WERI-Rb-1 (cell line): ENCODE measurements around the gene FHIT.

Experiments used
- DNase-seq: peaks from one replicate; pipeline ENCODE4 v3.0.0-alpha.2; 2020
- H3K27ac ChIP-seq: fragments of 250-450 bp; sonication (Bioruptor Pico); 2 replicates; pipeline ENCODE4 v1.5.1; 2020; ENCODE audit warnings: mild to moderate bottlenecking, moderate library complexity
- H3K27me3 ChIP-seq: fragments of 250-450 bp; sonication (Bioruptor Pico); 2 replicates; pipeline ENCODE4 v1.5.1; 2021; ENCODE audit warnings: mild to moderate bottlenecking, low read depth, moderate library complexity; ENCODE audit not compliant: insufficient read depth, severe bottlenecking
- H3K36me3 ChIP-seq: fragments of 250-450 bp; sonication (Bioruptor Pico); 2 replicates; pipeline ENCODE4 v1.5.1; 2020; ENCODE audit warnings: mild to moderate bottlenecking, moderate library complexity
- H3K4me3 ChIP-seq: 2 replicates; pipeline ENCODE4 v1.5.1; 2011; ENCODE audit warnings: low read depth, mild to moderate bottlenecking, control low read depth, low read length
- H3K9me3 ChIP-seq: fragments of 250-450 bp; sonication (Bioruptor Pico); 2 replicates; pipeline ENCODE4 v1.5.1; 2021; ENCODE audit warnings: mild to moderate bottlenecking, moderate library complexity; ENCODE audit not compliant: severe bottlenecking
- TF ChIP-seq, protein P1 (sequence below): IDR thresholded peaks from 2 replicates; pipeline ENCODE4 v1.5.1; 2011; ENCODE audit warnings: low read depth, mild to moderate bottlenecking, control low read depth, inconsistent platforms, low read length

Gene FHIT

DNA sequence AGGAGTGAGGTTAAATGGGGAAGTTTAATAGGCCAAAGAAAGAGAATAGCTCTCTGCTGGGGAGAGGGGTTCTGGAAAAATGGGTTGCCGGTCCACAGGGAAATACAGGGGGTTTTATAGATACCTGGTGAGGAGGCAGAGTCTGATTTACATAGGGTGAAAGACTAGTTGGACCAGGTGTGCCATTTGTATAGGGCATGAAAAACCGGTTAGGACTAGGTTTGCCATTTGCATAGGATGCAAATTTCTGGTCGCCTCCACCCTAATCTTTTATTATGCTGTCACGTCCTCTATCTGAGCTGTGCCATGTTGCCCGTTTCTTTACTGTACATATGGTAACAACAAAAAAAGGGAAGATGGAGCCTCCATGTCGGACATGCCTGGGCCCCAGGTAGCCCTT, 960.1 kb downstream of the FHIT start:
- DNase-seq = no peak
- TF ChIP-seq, protein P1, sequence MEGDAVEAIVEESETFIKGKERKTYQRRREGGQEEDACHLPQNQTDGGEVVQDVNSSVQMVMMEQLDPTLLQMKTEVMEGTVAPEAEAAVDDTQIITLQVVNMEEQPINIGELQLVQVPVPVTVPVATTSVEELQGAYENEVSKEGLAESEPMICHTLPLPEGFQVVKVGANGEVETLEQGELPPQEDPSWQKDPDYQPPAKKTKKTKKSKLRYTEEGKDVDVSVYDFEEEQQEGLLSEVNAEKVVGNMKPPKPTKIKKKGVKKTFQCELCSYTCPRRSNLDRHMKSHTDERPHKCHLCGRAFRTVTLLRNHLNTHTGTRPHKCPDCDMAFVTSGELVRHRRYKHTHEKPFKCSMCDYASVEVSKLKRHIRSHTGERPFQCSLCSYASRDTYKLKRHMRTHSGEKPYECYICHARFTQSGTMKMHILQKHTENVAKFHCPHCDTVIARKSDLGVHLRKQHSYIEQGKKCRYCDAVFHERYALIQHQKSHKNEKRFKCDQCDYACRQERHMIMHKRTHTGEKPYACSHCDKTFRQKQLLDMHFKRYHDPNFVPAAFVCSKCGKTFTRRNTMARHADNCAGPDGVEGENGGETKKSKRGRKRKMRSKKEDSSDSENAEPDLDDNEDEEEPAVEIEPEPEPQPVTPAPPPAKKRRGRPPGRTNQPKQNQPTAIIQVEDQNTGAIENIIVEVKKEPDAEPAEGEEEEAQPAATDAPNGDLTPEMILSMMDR = no peak
- no peaks in the 10 kb centered on the region for H3K27me3 ChIP-seq
- H3K4me3 ChIP-seq = no peak overlapping the region
- H3K27ac ChIP-seq = no peak overlapping the region
- no peaks in the 10 kb centered on the region for H3K9me3 ChIP-seq
- no peaks in the 10 kb centered on the region for H3K36me3 ChIP-seq

DNA sequence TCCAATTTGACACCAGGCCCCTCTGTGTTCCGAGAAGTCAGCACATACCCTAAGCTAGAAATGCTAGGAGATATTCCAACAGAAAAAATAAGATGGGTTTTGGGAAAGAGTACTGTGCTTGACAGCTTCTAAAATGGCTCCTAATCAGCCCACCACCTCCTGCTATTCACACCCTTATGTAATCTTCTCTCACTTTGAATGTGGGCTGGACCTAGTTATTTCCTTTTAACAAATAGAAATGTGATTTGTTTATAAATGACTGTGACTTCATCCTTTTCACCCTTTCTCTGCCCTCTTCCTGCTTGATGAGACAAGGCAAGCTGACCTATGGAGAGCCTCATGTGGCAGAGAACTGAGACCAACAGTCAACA, 961.1 kb downstream of the FHIT start:
- Histone ChIP-seq H3K9me3 (no peaks in the 10 kb centered on the region), H3K4me3 (no peak overlapping the region), H3K36me3 (no peaks in the 10 kb centered on the region), H3K27ac (no peak overlapping the region), H3K27me3 (no peaks in the 10 kb centered on the region)
- TF ChIP-seq, protein P1 = no peak
- no peak for DNase-seq

DNA sequence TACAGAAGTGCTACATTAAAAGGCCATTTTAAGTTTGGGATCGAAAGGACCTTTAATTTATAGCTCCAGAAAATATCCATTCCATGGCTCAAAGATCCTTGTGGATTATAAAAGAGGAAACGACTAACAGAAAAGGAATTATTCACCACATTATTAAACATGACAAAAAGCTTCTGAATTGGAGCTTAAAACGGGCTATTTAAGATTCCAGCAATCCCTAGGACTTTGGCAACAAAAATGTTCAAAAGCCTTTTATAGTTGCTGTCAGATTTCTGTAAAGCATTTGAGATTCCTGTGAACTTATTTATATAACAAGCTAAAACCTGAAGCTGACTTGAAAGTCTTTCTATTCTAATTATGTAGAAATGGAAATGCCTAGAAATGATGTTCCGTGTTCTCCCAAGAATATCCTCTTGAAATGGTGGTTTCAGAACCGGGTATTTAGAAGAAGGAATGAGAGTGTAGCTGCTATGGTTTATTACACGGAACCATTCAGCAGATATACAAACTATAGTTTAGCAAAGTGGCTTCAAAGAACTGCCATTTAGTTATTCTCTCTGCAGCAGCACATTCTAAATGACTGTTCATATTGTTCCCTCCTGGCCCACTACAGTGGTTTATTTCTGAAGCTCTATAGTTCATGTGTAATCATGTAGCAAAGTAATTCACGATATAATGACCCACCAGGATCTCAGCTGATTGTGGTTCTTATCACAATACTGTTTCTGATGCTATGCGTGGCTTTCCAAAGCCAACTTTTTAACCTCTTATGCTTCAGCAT, 961.7 kb downstream of the FHIT start:
- Histone ChIP-seq H3K4me3 (no peak overlapping the region), H3K27me3 (no peaks in the 10 kb centered on the region), H3K9me3 (no peaks in the 10 kb centered on the region), H3K27ac (no peak overlapping the region), H3K36me3 (no peaks in the 10 kb centered on the region)
- DNase-seq = no peak
- TF ChIP-seq, protein P1 = no peak

DNA sequence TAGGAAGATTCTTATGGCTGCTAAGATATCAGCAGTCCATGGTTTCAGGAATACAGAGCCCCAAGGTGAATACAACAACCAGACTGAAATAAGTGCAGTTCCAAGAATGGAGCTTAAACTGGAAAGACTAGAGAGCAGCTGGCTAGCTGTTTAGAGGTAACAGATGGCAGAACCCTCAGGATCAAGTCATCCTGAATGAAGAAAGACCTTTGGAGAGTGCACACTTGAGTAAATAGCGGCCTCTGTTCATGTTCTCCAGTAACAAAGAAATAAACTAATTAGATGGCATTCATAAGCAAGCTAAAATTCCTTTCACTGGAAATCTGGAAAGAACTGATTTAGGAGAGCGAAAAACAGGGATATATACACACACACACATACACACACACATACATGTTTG, 968.4 kb downstream of the FHIT start:
- Histone ChIP-seq H3K27me3 (no peaks in the 10 kb centered on the region), H3K36me3 (no peaks in the 10 kb centered on the region), H3K27ac (peak overlapping the region; percentile 73), H3K9me3 (no peaks in the 10 kb centered on the region), H3K4me3 (no peak overlapping the region)
- DNase-seq = peak; percentile 42
- TF ChIP-seq, protein P1 = no peak

DNA sequence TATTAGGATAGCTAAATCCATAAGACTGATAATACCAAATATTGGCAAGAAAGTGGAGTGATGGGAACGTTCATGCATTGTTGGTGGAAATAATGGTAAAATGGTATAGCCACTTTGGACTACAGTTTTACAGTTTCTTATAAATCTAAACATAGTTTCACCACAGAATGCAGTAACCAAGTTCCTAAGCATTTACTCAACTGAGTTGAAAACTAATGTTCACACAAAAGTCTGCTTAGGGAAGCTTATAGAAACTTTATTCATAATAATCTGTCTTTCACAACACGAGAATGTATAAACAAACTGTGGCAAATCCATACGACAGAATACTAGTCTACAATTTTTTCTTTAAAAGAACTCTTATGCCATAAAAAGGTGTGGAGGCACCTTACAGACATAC, 969.3 kb downstream of the FHIT start:
- Histone ChIP-seq H3K27me3 (no peaks in the 10 kb centered on the region), H3K27ac (peak overlapping the region; percentile 73), H3K9me3 (no peaks in the 10 kb centered on the region), H3K4me3 (no peak overlapping the region), H3K36me3 (no peaks in the 10 kb centered on the region)
- DNase-seq = no peak
- TF ChIP-seq, protein P1 = no peak

DNA sequence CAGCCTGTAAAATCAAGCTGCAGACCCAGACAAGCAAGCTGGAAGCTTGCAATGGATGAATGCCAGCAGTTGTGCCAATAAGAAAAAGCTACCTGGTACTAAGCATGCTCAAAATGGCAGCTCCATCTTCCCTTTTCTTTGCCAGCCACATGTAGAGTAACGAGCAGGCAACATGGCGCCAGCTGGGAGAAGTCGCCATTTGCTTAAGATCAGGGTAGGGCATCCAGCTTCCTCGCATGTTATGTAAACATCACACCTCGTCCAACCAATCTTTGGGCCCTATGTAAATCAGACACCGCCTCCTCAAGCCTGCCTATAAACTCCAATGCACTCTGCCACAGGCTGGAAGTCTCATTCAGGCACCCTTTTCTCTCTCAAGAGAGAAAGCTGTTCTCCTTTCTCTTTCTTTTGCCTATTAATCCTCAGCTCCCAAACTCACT, 973.9 kb downstream of the FHIT start:
- DNase-seq = no peak
- Histone ChIP-seq H3K4me3 (no peak overlapping the region), H3K36me3 (no peaks in the 10 kb centered on the region), H3K9me3 (no peaks in the 10 kb centered on the region), H3K27ac (no peak overlapping the region), H3K27me3 (no peaks in the 10 kb centered on the region)
- TF ChIP-seq, protein P1 = no peak
